Stomach (tissue), 9 donors: ENCODE data around the gene HSPA1L. TPM values are rescaled to one million over a fixed set of nuclear protein-coding genes. Genes with fewer than 3 reads are reported as not detected.
A peak's percentile ranks its signal among the peaks of the same experiment; 100 is the strongest.

Source experiments
- DNase-seq, 2 donors: peaks; one replicate each; pipeline versions ENCODE4 v3.0.0 to v3.0.0-alpha.2; 2013 to 2019
- H3K27ac ChIP-seq, 5 donors: fragments of 200-600 bp in 4 of 5; sonication (generic) in 4 of 5; one replicate each; pipeline ENCODE4 v1.5.1; 2013 to 2019; ENCODE audit warnings: mild to moderate bottlenecking in 1 of 5, moderate library complexity in 1 of 5
- H3K27me3 ChIP-seq, 3 donors: fragments of 200-600 bp; sonication (generic); one replicate each; pipeline ENCODE4 v1.5.1; 2017 to 2019; ENCODE audit warnings: mixed run types in 1 of 3
- H3K36me3 ChIP-seq, 4 donors: fragments of 200-600 bp; sonication (generic); 1 replicate in 3 of 4; 2 replicates in 1 of 4; pipeline ENCODE4 v1.5.1; 2016 to 2019
- H3K4me1 ChIP-seq, 4 donors: fragments of 200-600 bp; sonication (generic); one replicate each; pipeline ENCODE4 v1.5.1; 2016 to 2019
- H3K4me3 ChIP-seq, 4 donors: fragments of 200-600 bp; sonication (generic) in 3 of 4; one replicate each; pipeline ENCODE4 v1.5.1; 2016 to 2019; ENCODE audit warnings: mild to moderate bottlenecking in 1 of 4
- H3K9me3 ChIP-seq, 4 donors: fragments of 200-600 bp; sonication (generic); one replicate each; pipeline ENCODE4 v1.5.1; 2016 to 2019
- EP300 ChIP-seq: sonication (generic); formaldehyde crosslinking; IDR thresholded peaks from one replicate; pipeline ENCODE4 v1.6.1; 2017; ENCODE audit warnings: antibody characterized with exemption
- POLR2A ChIP-seq, 4 donors: fragments of 450-650 bp; IDR thresholded peaks; one replicate each; pipeline ENCODE4 v1.6.1; 2016; ENCODE audit warnings: antibody characterized with exemption in 4 of 4, control low read depth in 2 of 4, mild to moderate bottlenecking in 1 of 4, moderate library complexity in 1 of 4
- POLR2AphosphoS5 ChIP-seq, 3 donors: sonication (generic); formaldehyde crosslinking; IDR thresholded peaks; one replicate each; pipeline ENCODE4 v1.6.1; 2016; ENCODE audit warnings: antibody characterized with exemption in 3 of 3
- WGBS, 5 donors: extraction: QIAGEN DNeasy Blood & Tissue Kit in 3 of 5; methylation state at CpG; one replicate each; pipeline versions ENCODE4 v1.1.5 to v1.1.7; 2013 to 2018; 5-methylcytosine and 5-hydroxymethylcytosine counted together
- intact Hi-C: fragments of 100-400 bp; cut with DNase I; formaldehyde crosslinking; loops from one replicate; pipeline ENCODE4 v1.15.1; 2023; ENCODE audit warnings: low total_unique reads
- polyA plus RNA-seq, 3 donors: library from polyadenylated mRNA; stranded (reverse); fragments of 200-250 nt; gene quantifications; one replicate each; pipeline ENCODE4 v1.2.3, GENCODE V29; 2013
- total RNA-seq, 5 donors: library from RNA; depleted of rRNA; stranded (reverse); fragments of >200 nt; gene quantifications; one replicate each; pipeline versions ENCODE4 v1.1.0 to v1.2.3, GENCODE V29; 2014 to 2016
- TF ChIP-seq, protein P1 (sequence below), 7 experiments: fragments of 450-650 bp in 4 of 7; fragments of 200-600 bp in 3 of 7; sonication (generic) in 3 of 7; IDR thresholded peaks; one replicate each; pipeline ENCODE4 v1.5.1; 2016 to 2019; ENCODE audit warnings: antibody characterized with exemption in 7 of 7, control low read depth in 2 of 7, mild to moderate bottlenecking in 1 of 7
- donor health status: healthy with polysubstance abuse.
- donor health status: Bipolar disorder and iron deficiency.
- donor health status: healthy.

Gene HSPA1L
- total and polyA plus RNA-seq, 8 donors = 0.46 to 1.7 (median 0.98) TPM; not detected in 3

GRCh38 chr6:31837369-31838113, 22.5 kb upstream of the HSPA1L start:
- H3K27me3 ChIP-seq = no peaks in the 10 kb centered on the region
- peak overlapping the region in 4 of 5 donors; percentile 94 to 97 (median 96) for H3K27ac ChIP-seq
- peaks cover 34 to 61% (median 54%) of the 10 kb centered on the region in 4 donors for H3K4me1 ChIP-seq
- H3K36me3 ChIP-seq = peaks cover 35 to 61% (median 54%) of the 10 kb centered on the region in 4 donors
- TF ChIP-seq POLR2AphosphoS5 (IDR thresholded peaks at IDR 0.05) (no peak), POLR2A (IDR thresholded peaks at IDR 0.05) (no peak), EP300 (no peak)
- TF ChIP-seq, protein P1, sequence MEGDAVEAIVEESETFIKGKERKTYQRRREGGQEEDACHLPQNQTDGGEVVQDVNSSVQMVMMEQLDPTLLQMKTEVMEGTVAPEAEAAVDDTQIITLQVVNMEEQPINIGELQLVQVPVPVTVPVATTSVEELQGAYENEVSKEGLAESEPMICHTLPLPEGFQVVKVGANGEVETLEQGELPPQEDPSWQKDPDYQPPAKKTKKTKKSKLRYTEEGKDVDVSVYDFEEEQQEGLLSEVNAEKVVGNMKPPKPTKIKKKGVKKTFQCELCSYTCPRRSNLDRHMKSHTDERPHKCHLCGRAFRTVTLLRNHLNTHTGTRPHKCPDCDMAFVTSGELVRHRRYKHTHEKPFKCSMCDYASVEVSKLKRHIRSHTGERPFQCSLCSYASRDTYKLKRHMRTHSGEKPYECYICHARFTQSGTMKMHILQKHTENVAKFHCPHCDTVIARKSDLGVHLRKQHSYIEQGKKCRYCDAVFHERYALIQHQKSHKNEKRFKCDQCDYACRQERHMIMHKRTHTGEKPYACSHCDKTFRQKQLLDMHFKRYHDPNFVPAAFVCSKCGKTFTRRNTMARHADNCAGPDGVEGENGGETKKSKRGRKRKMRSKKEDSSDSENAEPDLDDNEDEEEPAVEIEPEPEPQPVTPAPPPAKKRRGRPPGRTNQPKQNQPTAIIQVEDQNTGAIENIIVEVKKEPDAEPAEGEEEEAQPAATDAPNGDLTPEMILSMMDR (IDR thresholded peaks at IDR 0.05) = no peak
- peak overlapping the region in 3 of 4 donors; percentile 81 to 96 (median 85) for H3K4me3 ChIP-seq
- 24 to 56% (median 38%) methylated on average over 1 of the region's 1 CpG for WGBS, 5 donors
- H3K9me3 ChIP-seq = no peaks in the 10 kb centered on the region
- intact Hi-C loops = no loop called here
- no peak for DNase-seq

GRCh38 chr6:31836474-31837368, 21.6 kb upstream of the HSPA1L start:
- H3K36me3 ChIP-seq = peaks cover 35 to 54% (median 52%) of the 10 kb centered on the region in 4 donors
- TF ChIP-seq, protein P1 (IDR thresholded peaks at IDR 0.05) = no peak
- no peak for TF ChIP-seq EP300
- H3K27ac ChIP-seq = peak overlapping the region; percentile 50 to 97 (median 96)
- intact Hi-C loops = no loop called here
- WGBS, 5 donors = 7 to 21% (median 15%) methylated on average over 12 of the region's 12 CpGs
- peak in 1 of 2 donors; percentile 40 for DNase-seq
- peaks cover 35 to 65% (median 61%) of the 10 kb centered on the region in 4 donors for H3K4me1 ChIP-seq
- H3K27me3 ChIP-seq = no peaks in the 10 kb centered on the region
- H3K4me3 ChIP-seq = peak overlapping the region; percentile 81 to 96 (median 88)
- no peaks in the 10 kb centered on the region for H3K9me3 ChIP-seq

- Histone ChIP-seq H3K9me3 (no peaks in the 10 kb centered on the region), H3K27me3 (no peaks in the 10 kb centered on the region), H3K4me1 (peaks cover 41 to 72% (median 67%) of the 10 kb centered on the region in 4 donors), H3K27ac (peak overlapping the region; percentile 44 to 97 (median 96)), H3K4me3 (peak overlapping the region; percentile 81 to 96 (median 88)), H3K36me3 (peaks cover 35 to 48% (median 45%) of the 10 kb centered on the region in 4 donors)
- WGBS, 5 donors = 4 to 18% (median 7%) methylated on average over 14 of the region's 14 CpGs
- intact Hi-C loops = no loop called here
- DNase-seq = peak in 1 of 2 donors; percentile 39
- TF ChIP-seq EP300 (no peak), POLR2A (IDR thresholded peaks at IDR 0.05) (no peak), POLR2AphosphoS5 (IDR thresholded peaks at IDR 0.05) (no peak)
- TF ChIP-seq, protein P1 (IDR thresholded peaks at IDR 0.05) = no peak
These were observed 21.0 kb upstream of the HSPA1L start for GRCh38 chr6:31836047-31836473.
